Measurements from ENCODE around the gene ZNF35.

The ZNF35 gene

GRCh38 chr3:44642337-44642736 lies 6.2 kb upstream of the ZNF35 start:
- no peak overlapping the region for H3K4me3 ChIP-seq (ENCODE audit: low read depth, low read length)
- TF ChIP-seq CTCF (IDR thresholded peaks at IDR 0.05; ENCODE audit: low read depth, low read length, missing control alignments), result no peak
- no peak for DNase-seq (ENCODE audit: low read depth)

GRCh38 chr3:44643024-44643423 lies 5.5 kb upstream of the ZNF35 start:
- no peak for DNase-seq (ENCODE audit: low read depth)
- no peak for TF ChIP-seq CTCF (IDR thresholded peaks at IDR 0.05; ENCODE audit: low read depth, low read length, missing control alignments)
- H3K4me3 ChIP-seq (ENCODE audit: low read depth, low read length), result no peak overlapping the region

DNA sequence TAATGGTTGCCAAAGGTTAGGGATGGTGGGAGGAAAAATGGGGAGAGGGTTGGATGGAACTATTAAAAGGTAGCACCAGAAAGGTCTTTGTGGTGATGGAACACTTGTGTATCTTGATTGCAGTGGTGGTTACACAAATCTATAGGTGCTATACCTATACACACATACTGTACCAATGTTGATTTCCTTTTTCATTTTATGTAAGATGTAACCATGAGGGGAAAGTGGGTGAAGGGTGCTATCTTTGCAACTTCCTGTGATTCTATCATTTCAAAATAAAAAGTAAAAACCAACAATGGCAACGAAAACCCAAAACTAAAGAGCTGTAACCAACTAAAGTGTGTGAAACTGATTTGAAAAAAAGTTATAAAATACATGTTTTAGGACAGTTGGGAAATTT lies 761 bp upstream of the ZNF35 start:
- TF ChIP-seq CTCF (IDR thresholded peaks at IDR 0.05; ENCODE audit: low read depth, low read length, missing control alignments), result no peak
- peak overlapping the region; percentile 89; the same call in 1 of the 2 replicates for H3K4me3 ChIP-seq (ENCODE audit: low read depth, low read length)
- no peak for DNase-seq (ENCODE audit: low read depth)

- no peak for TF ChIP-seq CTCF (IDR thresholded peaks at IDR 0.05; ENCODE audit: low read depth, low read length, missing control alignments)
- H3K4me3 ChIP-seq (ENCODE audit: low read depth, low read length), result no peak overlapping the region
- DNase-seq (ENCODE audit: low read depth), result no peak
Measured at GRCh38 chr3:44649709-44650108, 1.2 kb downstream of the ZNF35 start.

GRCh38 chr3:44654039-44654438 lies 5.5 kb downstream of the ZNF35 start:
- no peak for TF ChIP-seq CTCF (IDR thresholded peaks at IDR 0.05; ENCODE audit: low read depth, low read length, missing control alignments)
- DNase-seq (ENCODE audit: low read depth), result no peak
- H3K4me3 ChIP-seq (ENCODE audit: low read depth, low read length), result no peak overlapping the region

DNA sequence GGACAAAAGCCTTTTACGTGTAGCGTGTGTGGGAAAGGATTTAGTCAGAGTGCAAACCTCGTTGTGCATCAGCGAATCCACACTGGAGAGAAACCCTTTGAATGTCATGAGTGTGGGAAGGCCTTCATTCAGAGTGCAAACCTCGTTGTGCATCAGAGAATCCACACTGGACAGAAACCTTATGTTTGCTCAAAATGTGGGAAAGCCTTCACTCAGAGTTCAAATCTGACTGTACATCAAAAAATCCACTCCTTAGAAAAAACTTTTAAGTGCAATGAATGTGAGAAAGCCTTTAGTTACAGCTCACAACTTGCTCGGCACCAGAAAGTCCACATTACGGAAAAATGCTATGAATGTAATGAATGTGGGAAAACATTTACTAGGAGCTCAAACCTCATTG lies 10.5 kb downstream of the ZNF35 start:
- no peak for DNase-seq (ENCODE audit: low read depth)
- TF ChIP-seq CTCF (IDR thresholded peaks at IDR 0.05; ENCODE audit: low read depth, low read length, missing control alignments), result no peak

GRCh38 chr3:44659434-44659833 lies 10.9 kb downstream of the ZNF35 start:
- DNase-seq (ENCODE audit: low read depth), result no peak
- H3K4me3 ChIP-seq (ENCODE audit: low read depth, low read length), result no peak overlapping the region
- no peak for TF ChIP-seq CTCF (IDR thresholded peaks at IDR 0.05; ENCODE audit: low read depth, low read length, missing control alignments)

More for the DNA sequence above, 10.5 kb downstream of the ZNF35 start:
- H3K4me3 ChIP-seq (ENCODE audit: low read depth, low read length), result no peak overlapping the region

All from GM12864 (cell line).